ENCODE results near the gene CYP2W1.
A peak's percentile ranks its signal among the peaks of the same experiment; 100 is the strongest.
"Not testable (repeated sequence)": the region's sequence is repeated elsewhere in the genome, so short reads cannot be mapped to it uniquely, and the experiment has no call there.

Gene CYP2W1

DNA sequence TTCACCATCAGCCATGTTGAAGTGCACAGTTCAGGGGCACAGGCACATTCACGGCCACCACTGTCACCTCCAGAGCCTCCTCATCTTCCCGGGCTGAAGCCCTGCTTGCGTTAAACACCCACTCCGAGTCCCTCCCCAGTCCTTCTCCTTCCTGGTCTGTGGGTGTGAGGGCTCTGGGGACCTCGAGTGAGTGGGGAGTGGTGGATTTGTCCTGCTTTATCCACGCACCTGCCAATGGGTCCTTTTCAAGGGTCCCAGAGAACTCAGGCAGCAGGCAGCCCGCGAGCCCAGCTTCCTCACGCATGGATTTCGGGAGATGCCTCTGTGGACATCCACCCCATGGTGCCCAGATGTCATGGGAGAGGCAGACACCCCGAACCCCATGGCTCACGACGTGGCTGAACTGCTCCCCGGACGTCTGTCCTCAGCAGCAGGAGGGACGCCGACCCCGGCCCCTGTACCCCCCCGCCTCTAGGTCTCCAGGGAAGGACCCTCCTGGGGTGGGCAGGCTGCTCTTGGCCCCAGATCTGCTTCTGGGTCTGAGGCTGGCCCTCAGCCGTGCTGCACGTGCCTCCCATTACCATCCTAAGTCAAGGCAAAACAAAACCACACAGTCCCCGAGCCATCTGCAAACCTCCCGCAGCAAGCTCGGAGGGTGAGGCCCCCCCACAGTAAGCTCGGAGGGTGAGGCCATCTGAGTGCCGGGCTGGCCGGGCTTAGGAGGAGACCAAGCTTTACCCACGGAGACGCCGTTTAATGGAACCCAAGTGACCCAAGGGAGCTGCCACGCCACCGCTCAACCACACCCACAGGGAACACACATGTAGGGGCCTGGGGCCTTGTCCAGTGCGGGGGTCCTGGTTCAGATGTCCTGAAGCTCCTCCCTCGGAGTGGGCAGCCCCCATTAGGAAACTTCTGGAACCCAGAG lies 9.0 kb downstream of the CYP2W1 start:
- Mint-ChIP-seq H3K4me1 (peaks cover 8% of the 10 kb centered on the region), H3K27me3 (peaks cover 12% of the 10 kb centered on the region), H3K9me3 (no peaks in the 10 kb centered on the region), H3K4me3 (no peak overlapping the region), H3K27ac (peak overlapping the region in 1 of 2 donors; percentile 82)
- no peak for ATAC-seq
- no peak for DNase-seq

DNA sequence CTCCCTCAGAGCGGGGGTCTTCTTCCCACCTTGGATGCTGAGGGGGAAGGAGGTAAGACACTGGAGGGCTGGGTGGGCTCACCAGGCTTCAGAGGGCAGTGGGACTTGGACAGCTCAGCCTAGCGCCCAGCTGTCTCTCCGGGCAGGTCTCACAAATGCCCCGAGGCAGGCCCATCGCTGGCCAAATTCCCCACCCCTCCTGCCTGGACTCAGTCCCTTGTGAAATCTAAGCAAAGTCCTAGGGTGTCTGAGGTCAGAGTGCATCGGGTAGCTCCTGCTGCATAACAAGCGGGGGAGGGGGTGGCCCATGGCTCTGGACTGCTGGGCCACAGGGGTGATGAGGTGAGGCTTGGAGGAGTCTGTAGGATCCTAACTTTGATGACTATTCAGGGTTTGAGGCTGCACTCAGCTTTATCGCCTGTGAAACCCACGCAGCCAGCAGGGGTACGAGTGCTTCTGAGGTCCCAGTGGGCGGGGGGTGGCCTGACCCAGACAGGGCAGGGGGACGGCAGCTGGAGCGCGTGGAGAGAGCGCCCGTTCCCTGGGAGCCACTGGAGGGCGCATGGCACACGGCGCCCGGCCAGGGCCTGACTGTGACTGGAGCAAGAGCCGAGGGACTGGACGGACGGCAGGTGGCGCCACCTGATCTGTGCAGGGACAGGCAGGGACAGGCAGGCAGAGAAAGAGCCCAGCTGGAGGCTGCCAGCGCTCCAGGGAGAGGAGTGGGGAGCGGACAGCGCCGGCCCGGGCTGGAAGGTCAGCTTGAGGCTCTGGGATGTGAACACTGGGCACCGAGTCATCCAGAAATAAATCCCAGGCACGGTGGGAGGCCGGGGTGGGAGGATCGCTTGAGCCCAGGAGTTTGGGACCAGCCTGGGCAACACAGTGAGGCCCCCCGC lies 10.0 kb downstream of the CYP2W1 start:
- peak overlapping the region in 1 of 2 donors; percentile 12 for H3K27ac Mint-ChIP-seq
- DNase-seq (peak; percentile 89 to 92), ATAC-seq (peak; percentile 96)
- no peaks in the 10 kb centered on the region for H3K9me3 Mint-ChIP-seq
- H3K4me3 Mint-ChIP-seq = peak overlapping the region in 1 of 2 donors; percentile 24
- H3K27me3 Mint-ChIP-seq = peaks cover 4% of the 10 kb centered on the region
- peaks cover 8% of the 10 kb centered on the region for H3K4me1 Mint-ChIP-seq

DNA sequence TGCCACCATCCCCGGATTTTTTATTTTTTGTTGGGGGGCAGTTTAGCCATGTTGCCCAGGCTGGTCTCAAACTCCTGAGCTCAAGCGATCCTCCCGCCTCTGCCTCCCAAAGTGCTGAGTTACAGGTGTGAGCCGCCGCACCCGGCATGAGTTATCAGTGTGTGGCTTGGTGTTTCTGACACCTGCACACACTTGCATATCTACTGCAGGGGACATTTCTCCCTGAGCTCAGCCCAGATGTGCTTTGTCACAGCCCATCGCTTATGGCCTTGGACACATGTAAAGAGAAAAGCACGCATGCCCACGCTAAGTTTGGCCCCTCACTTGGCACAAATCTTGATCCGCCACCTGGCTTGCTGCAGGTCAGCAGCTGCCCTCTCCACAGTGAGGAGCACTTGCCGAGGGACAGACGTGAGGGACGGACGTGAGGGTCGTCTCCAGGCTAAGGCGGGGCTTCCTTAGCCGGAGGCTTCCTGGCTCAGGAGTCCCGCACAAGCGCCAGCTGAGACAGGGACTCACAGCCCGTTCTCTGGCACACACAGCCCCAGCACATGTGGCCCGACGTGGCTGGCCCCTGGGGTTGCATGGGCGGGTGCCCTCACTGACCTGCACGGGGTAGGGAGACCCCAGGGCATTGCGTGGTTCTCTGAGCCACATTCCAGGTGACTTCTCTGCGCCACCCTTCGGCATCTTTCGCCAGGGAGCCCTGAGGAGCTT lies 11.8 kb downstream of the CYP2W1 start:
- Mint-ChIP-seq H3K4me1 (peaks cover 8% of the 10 kb centered on the region), H3K9me3 (no peaks in the 10 kb centered on the region), H3K27ac (peak overlapping the region in 1 of 2 donors; percentile 19), H3K4me3 (no peak overlapping the region), H3K27me3 (no peaks in the 10 kb centered on the region)
- no peak for ATAC-seq
- no peak for DNase-seq

DNA sequence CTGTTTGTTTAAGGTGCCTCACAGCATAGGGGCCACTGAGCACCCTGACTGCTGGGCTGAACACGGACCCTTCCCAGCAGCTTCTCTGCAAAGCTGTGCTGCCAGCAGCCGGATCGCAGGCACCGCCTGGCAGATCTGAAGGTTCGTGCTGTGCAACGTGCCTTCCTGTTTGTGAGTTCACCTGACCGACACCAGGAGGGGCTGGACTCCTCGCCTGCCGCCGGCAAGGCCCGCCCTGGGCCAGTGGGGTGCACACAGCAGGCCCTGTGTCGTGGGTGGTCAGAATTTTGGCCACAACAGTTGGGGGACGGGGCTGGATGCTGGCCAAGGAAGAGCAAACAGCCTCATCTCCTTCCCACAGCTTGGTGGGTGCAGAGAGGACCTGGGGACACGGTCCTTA lies 12.6 kb downstream of the CYP2W1 start:
- DNase-seq (no peak), ATAC-seq (no peak)
- Mint-ChIP-seq H3K4me1 (peaks cover 8% of the 10 kb centered on the region), H3K27ac (no peak overlapping the region), H3K27me3 (no peaks in the 10 kb centered on the region), H3K4me3 (no peak overlapping the region), H3K9me3 (no peaks in the 10 kb centered on the region)

DNA sequence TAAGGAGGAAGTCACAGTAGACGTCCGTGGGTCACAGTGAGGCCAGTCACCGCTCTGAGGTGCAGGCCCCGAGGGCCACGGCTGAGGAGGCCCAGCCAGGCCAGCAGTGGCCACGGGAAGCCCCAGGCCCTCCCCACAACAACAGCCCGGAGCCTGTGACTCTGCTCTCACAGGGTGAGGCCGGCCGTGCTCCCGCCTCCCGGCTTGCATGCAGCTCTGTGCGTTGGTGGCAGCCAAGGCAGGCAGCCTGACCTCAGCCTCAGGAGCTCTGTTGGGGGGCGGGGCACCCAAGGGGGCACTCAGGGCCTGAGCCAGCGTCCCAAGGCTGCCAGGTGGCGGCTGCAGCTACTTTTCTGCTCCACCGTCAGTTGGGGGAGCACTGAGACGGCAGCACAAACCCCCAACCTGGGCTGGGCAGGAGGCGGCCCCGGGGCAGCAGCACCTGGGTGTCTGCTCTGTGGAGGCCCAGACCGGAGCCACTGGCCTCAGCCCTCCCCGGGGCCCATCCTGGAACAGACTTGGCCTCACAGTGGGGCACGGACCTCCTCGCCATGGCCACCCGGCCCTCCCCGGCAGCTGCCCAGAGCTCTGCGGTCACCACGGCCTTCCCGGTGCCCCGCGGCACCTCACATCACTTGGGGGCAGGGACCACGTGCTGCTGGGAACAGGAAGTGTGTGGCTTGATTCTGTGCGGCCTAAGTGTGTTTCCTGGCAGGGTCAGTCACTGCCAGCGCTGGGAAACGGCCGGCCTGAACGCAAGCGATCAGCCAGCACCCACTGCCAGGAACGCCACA lies 13.3 kb downstream of the CYP2W1 start:
- ATAC-seq (no peak), DNase-seq (no peak)
- H3K4me1 Mint-ChIP-seq = peaks cover 8% of the 10 kb centered on the region
- H3K27me3 Mint-ChIP-seq = no peaks in the 10 kb centered on the region
- no peaks in the 10 kb centered on the region for H3K9me3 Mint-ChIP-seq
- no peak overlapping the region for H3K27ac Mint-ChIP-seq
- H3K4me3 Mint-ChIP-seq = no peak overlapping the region

DNA sequence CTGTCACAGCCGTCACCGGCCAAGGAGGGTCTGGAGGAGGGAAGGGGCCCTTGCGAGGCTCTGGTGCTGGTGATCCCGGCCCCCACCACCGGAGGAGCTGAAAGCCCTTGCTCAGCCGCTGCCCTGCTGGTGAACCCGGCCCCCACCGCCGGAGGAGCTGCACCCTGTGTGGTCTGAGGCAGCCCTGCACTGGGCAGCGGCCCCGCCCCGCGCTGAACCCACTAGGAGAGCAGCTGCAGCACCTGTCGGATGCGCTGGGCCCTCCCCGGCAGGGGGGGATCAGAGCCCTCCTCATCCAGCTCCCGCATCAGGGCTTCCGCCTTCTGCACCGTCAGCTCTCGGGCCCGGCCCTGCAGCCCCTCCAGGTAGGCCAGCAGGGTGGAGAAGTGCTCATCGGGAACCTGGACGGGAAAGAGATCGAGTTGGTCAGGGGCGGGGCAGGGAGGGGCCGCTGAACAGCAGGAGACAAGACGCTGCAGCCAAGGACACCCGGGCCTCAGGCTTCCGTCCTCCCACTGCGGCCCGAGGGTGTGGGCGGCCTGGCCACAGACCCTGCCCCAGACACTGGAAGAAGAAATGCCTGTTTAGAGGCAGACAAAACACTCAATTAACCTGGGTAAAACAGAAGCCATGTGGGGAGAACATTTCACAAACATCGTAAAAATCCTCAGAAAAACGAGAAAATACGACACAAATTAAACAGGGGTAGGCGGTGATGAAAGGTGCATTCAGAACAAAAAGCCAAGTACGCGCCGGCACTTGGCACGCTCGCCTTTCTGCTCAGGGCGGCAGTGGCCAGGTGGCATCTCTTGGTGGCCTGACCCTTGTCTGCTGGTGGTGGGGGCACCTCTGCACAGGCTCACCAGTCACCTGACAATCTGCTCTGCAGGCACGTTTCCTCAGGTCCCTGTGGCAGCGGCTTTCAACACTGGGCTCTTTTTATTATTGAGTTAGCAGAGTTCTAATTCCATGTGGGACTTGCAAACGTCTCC lies 14.7 kb downstream of the CYP2W1 start:
- peaks cover 8% of the 10 kb centered on the region for H3K4me1 Mint-ChIP-seq
- no peak for DNase-seq
- H3K4me3 Mint-ChIP-seq = no peak overlapping the region
- peak overlapping the region in 1 of 2 donors; percentile 87 for H3K27ac Mint-ChIP-seq
- H3K9me3 Mint-ChIP-seq = no peaks in the 10 kb centered on the region
- H3K27me3 Mint-ChIP-seq = no peaks in the 10 kb centered on the region
- no peak for ATAC-seq

DNA sequence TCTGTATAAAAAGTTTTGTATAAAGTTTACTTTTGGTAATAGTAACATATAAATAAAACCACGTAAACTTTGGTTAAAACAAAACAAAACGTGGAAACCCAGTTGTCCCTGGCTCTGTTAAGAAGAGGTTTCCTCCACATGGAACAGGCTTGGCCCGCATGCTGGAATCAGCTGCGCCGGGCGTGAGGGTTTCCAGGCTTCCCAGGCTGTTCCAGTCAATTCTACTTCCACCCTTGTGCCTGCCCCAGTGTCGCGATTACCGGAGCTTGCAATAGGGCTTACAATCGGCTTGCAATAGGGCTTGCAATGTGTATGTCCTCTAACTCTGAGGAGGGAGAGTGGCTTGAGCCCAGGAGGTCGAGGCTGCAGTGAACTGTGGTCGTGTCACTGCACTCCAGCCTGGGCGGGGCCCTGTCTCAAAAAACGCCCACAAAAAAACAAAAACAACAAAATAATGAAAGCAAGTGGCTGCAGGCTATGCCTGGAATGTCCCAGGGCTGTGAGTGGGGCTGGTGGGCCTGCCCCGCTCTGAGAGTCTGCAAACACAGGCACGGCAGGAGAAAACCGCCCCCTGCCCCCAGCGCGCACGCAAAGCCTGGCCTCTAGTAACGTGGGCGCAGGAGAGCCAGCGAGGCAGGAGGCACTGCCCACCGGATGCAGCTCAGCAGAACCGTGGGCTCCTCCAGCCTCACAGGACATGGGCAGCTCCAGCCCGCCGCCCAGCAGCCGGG lies 16.3 kb downstream of the CYP2W1 start:
- H3K9me3 Mint-ChIP-seq = no peaks in the 10 kb centered on the region
- DNase-seq (no peak), ATAC-seq (no peak)
- no peak overlapping the region for H3K4me3 Mint-ChIP-seq
- H3K27me3 Mint-ChIP-seq = no peaks in the 10 kb centered on the region
- no peaks in the 10 kb centered on the region for H3K4me1 Mint-ChIP-seq
- no peak overlapping the region for H3K27ac Mint-ChIP-seq

DNA sequence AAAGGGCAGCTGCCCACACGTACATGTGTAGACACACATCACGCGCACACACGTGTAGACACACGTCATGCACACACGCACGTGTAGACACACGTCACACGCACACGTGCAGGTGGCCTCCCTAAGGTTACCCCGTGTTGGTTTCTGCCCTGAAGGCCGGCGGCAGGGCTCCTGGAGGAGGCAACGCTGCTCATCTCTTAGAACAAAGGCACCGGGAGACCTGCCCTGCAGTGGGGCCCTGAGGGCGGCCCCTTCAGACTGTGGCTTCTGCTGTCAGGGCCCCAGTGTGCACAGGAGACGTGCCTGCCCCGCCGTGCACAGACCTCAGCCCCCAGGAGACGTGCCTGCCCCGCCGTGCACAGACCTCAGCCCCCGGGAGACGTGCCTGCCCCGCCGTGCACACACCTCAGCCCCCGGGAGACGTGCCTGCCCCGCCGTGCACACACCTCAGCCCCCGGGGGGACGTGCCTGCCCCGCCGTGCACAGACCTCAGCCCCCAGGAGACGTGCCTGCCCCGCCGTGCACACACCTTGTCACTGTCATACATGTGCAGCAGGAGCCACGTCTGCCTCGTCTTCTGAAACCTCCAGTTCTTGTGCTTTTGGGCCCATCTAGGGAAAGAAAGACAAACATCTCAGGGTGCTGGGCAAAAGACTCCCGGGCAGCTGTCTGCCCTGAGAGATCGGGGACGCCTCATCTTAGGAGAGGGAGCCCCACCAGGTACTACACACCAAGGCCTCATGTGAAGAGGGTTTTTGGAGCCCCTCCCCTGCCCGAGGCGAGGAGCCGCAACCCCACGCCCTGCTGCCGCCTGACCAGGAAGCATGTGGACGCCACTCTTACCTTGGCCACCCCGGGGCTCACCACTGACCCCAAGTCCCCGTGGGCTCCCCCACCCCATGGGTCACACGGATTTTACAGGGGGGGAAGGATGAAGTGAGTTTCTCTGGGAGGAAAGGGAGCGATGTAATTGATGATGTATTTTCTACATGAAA lies 17.3 kb downstream of the CYP2W1 start:
- DNase-seq (no peak), ATAC-seq (peak; percentile 54)
- no peak overlapping the region for H3K27ac Mint-ChIP-seq
- H3K4me3 Mint-ChIP-seq = no peak overlapping the region
- H3K27me3 Mint-ChIP-seq = no peaks in the 10 kb centered on the region
- no peaks in the 10 kb centered on the region for H3K9me3 Mint-ChIP-seq
- H3K4me1 Mint-ChIP-seq = no peaks in the 10 kb centered on the region

DNA sequence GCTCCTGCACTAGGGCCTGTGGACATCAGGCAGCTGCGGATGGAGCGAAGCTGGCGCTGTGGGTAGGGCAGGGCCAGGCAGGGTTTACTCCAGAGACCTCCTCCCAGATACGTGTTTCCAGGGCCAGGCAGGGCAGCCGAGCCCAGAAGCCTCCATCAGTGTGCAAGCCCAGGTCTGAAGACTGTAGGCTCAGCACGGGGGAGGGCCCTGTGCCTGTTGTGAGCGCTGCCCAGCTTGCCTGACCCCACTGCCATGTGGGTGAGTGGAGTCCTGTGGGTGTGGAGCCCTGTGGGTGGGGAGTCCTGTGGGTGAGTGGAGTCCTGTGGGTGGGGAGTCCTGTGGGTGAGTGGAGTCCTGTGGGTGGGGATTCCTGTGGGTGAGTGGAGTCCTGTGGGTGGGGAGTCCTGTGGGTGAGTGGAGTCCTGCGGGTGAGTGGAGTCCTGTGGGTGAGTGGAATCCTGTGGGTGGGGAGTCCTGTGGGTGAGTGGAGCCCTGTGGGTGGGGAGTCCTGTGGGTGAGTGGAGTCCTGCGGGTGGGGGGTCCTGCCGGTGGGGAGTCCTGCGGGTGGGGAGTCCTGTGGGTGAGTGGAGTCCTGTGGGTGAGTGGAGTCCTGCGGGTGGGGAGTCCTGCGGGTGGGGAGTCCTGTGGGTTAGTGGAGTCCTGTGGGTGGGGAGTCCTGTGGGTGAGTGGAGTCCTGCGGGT lies 18.2 kb downstream of the CYP2W1 start:
- H3K4me1 Mint-ChIP-seq, H3K27me3 Mint-ChIP-seq, ATAC-seq, H3K4me3 Mint-ChIP-seq, H3K9me3 Mint-ChIP-seq, H3K27ac Mint-ChIP-seq, DNase-seq: not testable (repeated sequence)

DNA sequence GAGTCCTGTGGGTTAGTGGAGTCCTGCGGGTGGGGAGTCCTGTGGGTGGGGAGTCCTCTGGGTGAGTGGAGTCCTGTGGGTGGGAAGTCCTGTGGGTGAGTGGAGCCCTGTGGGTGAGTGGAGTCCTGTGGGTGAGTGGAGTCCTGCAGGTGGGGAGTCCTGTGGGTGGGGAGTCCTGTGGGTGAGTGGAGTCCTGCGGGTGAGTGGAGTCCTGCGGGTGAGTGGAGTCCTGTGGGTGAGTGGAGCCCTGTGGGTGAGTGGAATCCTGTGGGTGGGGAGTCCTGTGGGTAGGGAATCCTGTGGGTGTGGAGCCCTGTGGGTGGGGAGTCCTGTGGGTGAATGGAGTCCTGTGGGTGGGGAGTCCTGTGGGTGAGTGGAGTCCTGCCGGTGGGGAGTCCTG lies 19.0 kb downstream of the CYP2W1 start:
- not testable (repeated sequence) for H3K4me1 Mint-ChIP-seq, ATAC-seq

DNA sequence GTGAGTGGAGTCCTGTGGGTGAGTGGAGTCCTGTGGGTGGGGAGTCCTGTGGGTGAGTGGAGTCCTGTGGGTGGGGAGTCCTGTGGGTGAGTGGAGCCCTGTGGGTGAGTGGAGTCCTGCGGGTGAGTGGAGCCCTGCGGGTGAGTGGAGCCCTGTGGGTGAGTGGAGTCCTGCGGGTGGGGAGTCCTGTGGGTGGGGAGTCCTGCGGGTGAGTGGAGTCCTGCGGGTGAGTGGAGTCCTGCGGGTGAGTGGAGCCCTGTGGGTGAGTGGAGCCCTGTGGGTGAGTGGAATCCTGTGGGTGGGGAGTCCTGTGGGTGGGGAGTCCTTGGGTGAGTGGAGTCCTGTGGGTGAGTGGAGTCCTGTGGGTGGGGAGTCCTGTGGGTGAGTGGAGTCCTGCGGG lies 19.5 kb downstream of the CYP2W1 start:
- H3K27me3 Mint-ChIP-seq, H3K9me3 Mint-ChIP-seq, H3K4me3 Mint-ChIP-seq, ATAC-seq, DNase-seq, H3K27ac Mint-ChIP-seq, H3K4me1 Mint-ChIP-seq: not testable (repeated sequence)

More for the DNA sequence above, 19.0 kb downstream of the CYP2W1 start:
- not testable (repeated sequence) for DNase-seq, H3K9me3 Mint-ChIP-seq, H3K27ac Mint-ChIP-seq, H3K27me3 Mint-ChIP-seq, H3K4me3 Mint-ChIP-seq
